Rectal smooth muscle tissue (tissue), 1 donor: ENCODE results near the gene AVL9.

ENCODE experiments used
- H3K27ac ChIP-seq: one replicate; pipeline ENCODE4 v1.7.0; 2013; ENCODE audit warnings: low read depth, low read length, inconsistent platforms
- H3K27me3 ChIP-seq: one replicate; pipeline ENCODE4 v1.7.0; 2013; ENCODE audit warnings: low read length; ENCODE audit not compliant: control insufficient read depth, insufficient read depth
- H3K36me3 ChIP-seq: one replicate; pipeline ENCODE4 v1.7.0; 2013; ENCODE audit warnings: low read length; ENCODE audit not compliant: control insufficient read depth, insufficient read depth
- H3K4me1 ChIP-seq: one replicate; pipeline ENCODE4 v1.7.0; 2013; ENCODE audit warnings: low read length; ENCODE audit not compliant: control insufficient read depth, insufficient read depth
- H3K4me3 ChIP-seq: one replicate; pipeline ENCODE4 v1.7.0; 2013; ENCODE audit warnings: low read length
- H3K9ac ChIP-seq: one replicate; pipeline ENCODE4 v1.7.0; 2013; ENCODE audit warnings: low read length

AVL9 gene

GRCh38 chr7:32524631-32525030 is 29.3 kb downstream of the AVL9 start:
- Histone ChIP-seq H3K4me3 (no peak overlapping the region), H3K27me3 (no peaks in the 10 kb centered on the region), H3K36me3 (no peaks in the 10 kb centered on the region), H3K9ac (no peak overlapping the region), H3K4me1 (no peaks in the 10 kb centered on the region), H3K27ac (no peak overlapping the region)

- H3K4me3 ChIP-seq, result no peak overlapping the region
- no peak overlapping the region for H3K27ac ChIP-seq
- no peaks in the 10 kb centered on the region for H3K4me1 ChIP-seq
- no peak overlapping the region for H3K9ac ChIP-seq
- H3K27me3 ChIP-seq, result no peaks in the 10 kb centered on the region
- H3K36me3 ChIP-seq, result no peaks in the 10 kb centered on the region
These were observed 30.6 kb downstream of the AVL9 start for GRCh38 chr7:32525839-32526238.

GRCh38 chr7:32531402-32531801 is 36.1 kb downstream of the AVL9 start:
- Histone ChIP-seq H3K4me3 (no peak overlapping the region), H3K4me1 (no peaks in the 10 kb centered on the region), H3K36me3 (no peaks in the 10 kb centered on the region), H3K27ac (no peak overlapping the region), H3K9ac (no peak overlapping the region), H3K27me3 (no peaks in the 10 kb centered on the region)

GRCh38 chr7:32532086-32532485 is 36.8 kb downstream of the AVL9 start:
- no peak overlapping the region for H3K27ac ChIP-seq

GRCh38 chr7:32532716-32533115 is 37.4 kb downstream of the AVL9 start:
- Histone ChIP-seq H3K9ac (no peak overlapping the region), H3K27ac (no peak overlapping the region), H3K27me3 (no peaks in the 10 kb centered on the region), H3K4me1 (no peaks in the 10 kb centered on the region), H3K4me3 (no peak overlapping the region), H3K36me3 (no peaks in the 10 kb centered on the region)

More at GRCh38 chr7:32532086-32532485, 36.8 kb downstream of the AVL9 start:
- Histone ChIP-seq H3K36me3 (no peaks in the 10 kb centered on the region), H3K4me3 (no peak overlapping the region), H3K9ac (no peak overlapping the region), H3K4me1 (no peaks in the 10 kb centered on the region), H3K27me3 (no peaks in the 10 kb centered on the region)

GRCh38 chr7:32533276-32534029 is 38.2 kb downstream of the AVL9 start:
- Histone ChIP-seq H3K4me1 (no peaks in the 10 kb centered on the region), H3K36me3 (no peaks in the 10 kb centered on the region), H3K27ac (no peak overlapping the region), H3K4me3 (no peak overlapping the region), H3K27me3 (no peaks in the 10 kb centered on the region), H3K9ac (no peak overlapping the region)

- H3K4me3 ChIP-seq, result no peak overlapping the region
- H3K27me3 ChIP-seq, result no peaks in the 10 kb centered on the region
- no peaks in the 10 kb centered on the region for H3K4me1 ChIP-seq
- H3K27ac ChIP-seq, result no peak overlapping the region
- no peak overlapping the region for H3K9ac ChIP-seq
- no peaks in the 10 kb centered on the region for H3K36me3 ChIP-seq
These were observed 39.9 kb downstream of the AVL9 start for GRCh38 chr7:32535162-32535702.

- Histone ChIP-seq H3K27ac (no peak overlapping the region), H3K36me3 (no peaks in the 10 kb centered on the region), H3K27me3 (no peaks in the 10 kb centered on the region), H3K4me1 (no peaks in the 10 kb centered on the region), H3K4me3 (no peak overlapping the region), H3K9ac (no peak overlapping the region)
These were observed 40.7 kb downstream of the AVL9 start for GRCh38 chr7:32536016-32536415.

GRCh38 chr7:32536585-32536984 is 41.3 kb downstream of the AVL9 start:
- Histone ChIP-seq H3K36me3 (no peaks in the 10 kb centered on the region), H3K9ac (no peak overlapping the region), H3K4me3 (no peak overlapping the region), H3K27me3 (no peaks in the 10 kb centered on the region), H3K27ac (no peak overlapping the region), H3K4me1 (no peaks in the 10 kb centered on the region)

GRCh38 chr7:32537760-32538159 is 42.5 kb downstream of the AVL9 start:
- no peaks in the 10 kb centered on the region for H3K4me1 ChIP-seq
- H3K9ac ChIP-seq, result no peak overlapping the region
- H3K27me3 ChIP-seq, result no peaks in the 10 kb centered on the region
- H3K27ac ChIP-seq, result no peak overlapping the region
- no peak overlapping the region for H3K4me3 ChIP-seq
- no peaks in the 10 kb centered on the region for H3K36me3 ChIP-seq

GRCh38 chr7:32539366-32539765 is 44.1 kb downstream of the AVL9 start:
- Histone ChIP-seq H3K36me3 (no peaks in the 10 kb centered on the region), H3K9ac (no peak overlapping the region), H3K27ac (no peak overlapping the region), H3K4me3 (no peak overlapping the region), H3K4me1 (no peaks in the 10 kb centered on the region), H3K27me3 (no peaks in the 10 kb centered on the region)

- H3K9ac ChIP-seq, result no peak overlapping the region
- peaks cover 3% of the 10 kb centered on the region for H3K36me3 ChIP-seq
- no peak overlapping the region for H3K27ac ChIP-seq
- H3K27me3 ChIP-seq, result no peaks in the 10 kb centered on the region
- no peaks in the 10 kb centered on the region for H3K4me1 ChIP-seq
- no peak overlapping the region for H3K4me3 ChIP-seq
These were observed 44.7 kb downstream of the AVL9 start for GRCh38 chr7:32539919-32540531.

- H3K9ac ChIP-seq, result no peak overlapping the region
- no peaks in the 10 kb centered on the region for H3K27me3 ChIP-seq
- peaks cover 3% of the 10 kb centered on the region for H3K36me3 ChIP-seq
- no peak overlapping the region for H3K4me3 ChIP-seq
- H3K27ac ChIP-seq, result no peak overlapping the region
- no peaks in the 10 kb centered on the region for H3K4me1 ChIP-seq
These were observed 47.3 kb downstream of the AVL9 start for GRCh38 chr7:32542595-32542994.
